Tibial nerve (tissue), 4 donors: Measurements from ENCODE around the gene SYNPO2. TPM values are rescaled to one million over a fixed set of nuclear protein-coding genes. Genes with fewer than 3 reads are reported as not detected.

Experiments
- DNase-seq, 2 donors: peaks; one replicate each; pipeline ENCODE4 v3.0.0-alpha.2; 2019; ENCODE audit warnings: low spot score in 2 of 2
- H3K27ac ChIP-seq, 4 donors: fragments of 200-600 bp; sonication (generic) in 3 of 4; one replicate each; pipeline ENCODE4 v1.5.1; 2017 to 2019; ENCODE audit warnings: mild to moderate bottlenecking in 1 of 4
- H3K27me3 ChIP-seq, 2 donors: fragments of 200-600 bp; sonication (generic) in 1 of 2; one replicate each; pipeline versions ENCODE4 v1.5.1 to v1.6.0; 2017 to 2019
- H3K36me3 ChIP-seq, 3 donors: fragments of 200-600 bp; sonication (generic); one replicate each; pipeline ENCODE4 v1.5.1; 2018 to 2019
- H3K4me1 ChIP-seq, 4 donors: fragments of 200-600 bp; sonication (generic) in 3 of 4; one replicate each; pipeline ENCODE4 v1.5.1; 2017 to 2019
- H3K4me3 ChIP-seq, 4 donors: fragments of 200-600 bp; sonication (generic) in 3 of 4; one replicate each; pipeline ENCODE4 v1.5.1; 2017 to 2019; ENCODE audit warnings: mild to moderate bottlenecking in 1 of 4, moderate library complexity in 1 of 4
- H3K9me3 ChIP-seq, 4 donors: fragments of 200-600 bp; sonication (generic) in 3 of 4; one replicate each; pipeline ENCODE4 v1.5.1; 2017 to 2019
- EP300 ChIP-seq, 2 donors: sonication (generic); formaldehyde crosslinking; IDR thresholded peaks; one replicate each; pipeline ENCODE4 v1.6.1; 2017; ENCODE audit warnings: antibody characterized with exemption in 2 of 2, mild to moderate bottlenecking in 1 of 2
- POLR2A ChIP-seq, 2 donors: fragments of 450-650 bp; IDR thresholded peaks; one replicate each; pipeline ENCODE4 v1.6.1; 2017; ENCODE audit warnings: antibody characterized with exemption in 2 of 2, mild to moderate bottlenecking in 2 of 2, moderate library complexity in 2 of 2
- WGBS, 2 donors: methylation state at CpG; one replicate each; pipeline ENCODE4 v1.1.5; 2018; 5-methylcytosine and 5-hydroxymethylcytosine counted together
- total RNA-seq, 4 donors: library from RNA; depleted of rRNA; stranded (reverse); fragments of >200 nt; gene quantifications; one replicate each; pipeline ENCODE4 v1.1.0, GENCODE V29; 2016
- TF ChIP-seq, protein P1 (sequence below), 5 experiments: fragments of 200-600 bp in 3 of 5; fragments of 450-650 bp in 2 of 5; sonication (generic) in 3 of 5; IDR thresholded peaks; one replicate each; pipeline ENCODE4 v1.5.1; 2016 to 2019; ENCODE audit warnings: antibody characterized with exemption in 5 of 5, mild to moderate bottlenecking in 3 of 5, moderate library complexity in 2 of 5

Gene SYNPO2
- total RNA-seq, 4 donors from 2014 or later = 118 to 177 (median 138) TPM

GRCh38 chr4:119039779-119040178 lies 151.1 kb downstream of the SYNPO2 start:
- Histone ChIP-seq H3K9me3 (no peaks in the 10 kb centered on the region), H3K27me3 (no peaks in the 10 kb centered on the region), H3K36me3 (no peaks in the 10 kb centered on the region), H3K4me3 (no peak overlapping the region), H3K4me1 (peaks cover 0 to 87% (median 36%) of the 10 kb centered on the region in 4 donors), H3K27ac (peak overlapping the region; percentile 70 to 89 (median 78))
- no peak for TF ChIP-seq EP300 (IDR thresholded peaks at IDR 0.05)
- TF ChIP-seq, protein P1, sequence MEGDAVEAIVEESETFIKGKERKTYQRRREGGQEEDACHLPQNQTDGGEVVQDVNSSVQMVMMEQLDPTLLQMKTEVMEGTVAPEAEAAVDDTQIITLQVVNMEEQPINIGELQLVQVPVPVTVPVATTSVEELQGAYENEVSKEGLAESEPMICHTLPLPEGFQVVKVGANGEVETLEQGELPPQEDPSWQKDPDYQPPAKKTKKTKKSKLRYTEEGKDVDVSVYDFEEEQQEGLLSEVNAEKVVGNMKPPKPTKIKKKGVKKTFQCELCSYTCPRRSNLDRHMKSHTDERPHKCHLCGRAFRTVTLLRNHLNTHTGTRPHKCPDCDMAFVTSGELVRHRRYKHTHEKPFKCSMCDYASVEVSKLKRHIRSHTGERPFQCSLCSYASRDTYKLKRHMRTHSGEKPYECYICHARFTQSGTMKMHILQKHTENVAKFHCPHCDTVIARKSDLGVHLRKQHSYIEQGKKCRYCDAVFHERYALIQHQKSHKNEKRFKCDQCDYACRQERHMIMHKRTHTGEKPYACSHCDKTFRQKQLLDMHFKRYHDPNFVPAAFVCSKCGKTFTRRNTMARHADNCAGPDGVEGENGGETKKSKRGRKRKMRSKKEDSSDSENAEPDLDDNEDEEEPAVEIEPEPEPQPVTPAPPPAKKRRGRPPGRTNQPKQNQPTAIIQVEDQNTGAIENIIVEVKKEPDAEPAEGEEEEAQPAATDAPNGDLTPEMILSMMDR (IDR thresholded peaks at IDR 0.05) = peak in 1 of 5 experiments; percentile 13
- DNase-seq = no peak
- 60 to 71% methylated on average over 4 of the region's 4 CpGs for WGBS, 2 donors

DNA sequence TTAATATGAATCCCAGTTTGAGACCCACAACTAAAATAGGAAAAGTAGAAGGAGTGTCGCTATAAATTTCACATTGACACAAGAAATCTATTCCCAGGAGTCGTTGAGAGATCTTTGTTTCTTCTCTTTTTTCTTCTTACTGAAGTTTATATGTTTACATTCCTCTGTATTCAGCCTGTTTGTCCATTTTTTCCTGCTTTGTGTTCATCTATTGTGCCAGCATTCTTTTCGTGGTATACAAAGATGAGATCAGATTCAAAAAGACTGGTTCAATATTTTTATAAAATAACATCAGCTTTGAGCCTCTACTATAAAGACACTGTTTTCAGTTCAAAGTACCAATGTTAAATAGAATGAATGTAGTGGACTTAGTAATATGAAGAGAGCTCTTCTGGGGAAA lies 151.6 kb downstream of the SYNPO2 start:
- TF ChIP-seq POLR2A (IDR thresholded peaks at IDR 0.05) = no peak
- TF ChIP-seq EP300 (IDR thresholded peaks at IDR 0.05) = no peak
- TF ChIP-seq, protein P1 (IDR thresholded peaks at IDR 0.05) = no peak
- H3K27ac ChIP-seq = peak overlapping the region; percentile 70 to 89 (median 78)
- 25 to 43% methylated on average over 3 of the region's 3 CpGs for WGBS, 2 donors

GRCh38 chr4:119040694-119041185 lies 152.1 kb downstream of the SYNPO2 start:
- no peaks in the 10 kb centered on the region for H3K27me3 ChIP-seq
- peak in 1 of 2 donors; percentile 40 for DNase-seq
- TF ChIP-seq, protein P1 (IDR thresholded peaks at IDR 0.05) = no peak
- TF ChIP-seq EP300 (IDR thresholded peaks at IDR 0.05) = peak; percentile 56 to 69
- TF ChIP-seq POLR2A (IDR thresholded peaks at IDR 0.05) = no peak
- no peaks in the 10 kb centered on the region for H3K9me3 ChIP-seq
- no peaks in the 10 kb centered on the region for H3K36me3 ChIP-seq
- peaks cover 0 to 92% (median 39%) of the 10 kb centered on the region in 4 donors for H3K4me1 ChIP-seq
- 47 to 50% methylated on average over 2 of the region's 2 CpGs for WGBS, 2 donors
- peak overlapping the region in 1 of 4 donors; percentile 3 for H3K4me3 ChIP-seq
- peak overlapping the region; percentile 70 to 89 (median 78) for H3K27ac ChIP-seq

More for the DNA sequence above, 151.6 kb downstream of the SYNPO2 start:
- peaks cover 0 to 90% (median 37%) of the 10 kb centered on the region in 4 donors for H3K4me1 ChIP-seq
- H3K27me3 ChIP-seq = no peaks in the 10 kb centered on the region
- H3K9me3 ChIP-seq = no peaks in the 10 kb centered on the region
- H3K4me3 ChIP-seq = peak overlapping the region in 1 of 4 donors; percentile 3
- DNase-seq = no peak
- H3K36me3 ChIP-seq = no peaks in the 10 kb centered on the region

GRCh38 chr4:119041396-119041795 lies 152.7 kb downstream of the SYNPO2 start:
- no peak for DNase-seq
- H3K27me3 ChIP-seq = no peaks in the 10 kb centered on the region
- WGBS, 2 donors = 71 to 73% methylated on average over 2 of the region's 2 CpGs
- H3K36me3 ChIP-seq = no peaks in the 10 kb centered on the region
- H3K4me3 ChIP-seq = no peak overlapping the region
- H3K9me3 ChIP-seq = no peaks in the 10 kb centered on the region
- TF ChIP-seq EP300 (IDR thresholded peaks at IDR 0.05) (no peak), POLR2A (IDR thresholded peaks at IDR 0.05) (no peak)
- TF ChIP-seq, protein P1 (IDR thresholded peaks at IDR 0.05) = no peak
- H3K27ac ChIP-seq = peak overlapping the region; percentile 70 to 89 (median 78)
- H3K4me1 ChIP-seq = peaks cover 0 to 92% (median 42%) of the 10 kb centered on the region in 4 donors

GRCh38 chr4:119041951-119042560 lies 153.4 kb downstream of the SYNPO2 start:
- H3K27ac ChIP-seq = peak overlapping the region; percentile 70 to 89 (median 78)
- peak in 1 of 2 donors; percentile 64 for TF ChIP-seq EP300 (IDR thresholded peaks at IDR 0.05)
- TF ChIP-seq, protein P1 (IDR thresholded peaks at IDR 0.05) = peak; percentile 53 to 77 (median 61)
- TF ChIP-seq POLR2A (IDR thresholded peaks at IDR 0.05) = no peak
- H3K36me3 ChIP-seq = no peaks in the 10 kb centered on the region
- H3K9me3 ChIP-seq = no peaks in the 10 kb centered on the region
- no peaks in the 10 kb centered on the region for H3K27me3 ChIP-seq
- peak in 1 of 2 donors; percentile 71 for DNase-seq
- 2 to 3% methylated on average over 6 of the region's 6 CpGs for WGBS, 2 donors
- H3K4me3 ChIP-seq = no peak overlapping the region
- peaks cover 0 to 92% (median 43%) of the 10 kb centered on the region in 4 donors for H3K4me1 ChIP-seq
